ENCODE data around the gene GAS2L3.

GAS2L3 gene

DNA sequence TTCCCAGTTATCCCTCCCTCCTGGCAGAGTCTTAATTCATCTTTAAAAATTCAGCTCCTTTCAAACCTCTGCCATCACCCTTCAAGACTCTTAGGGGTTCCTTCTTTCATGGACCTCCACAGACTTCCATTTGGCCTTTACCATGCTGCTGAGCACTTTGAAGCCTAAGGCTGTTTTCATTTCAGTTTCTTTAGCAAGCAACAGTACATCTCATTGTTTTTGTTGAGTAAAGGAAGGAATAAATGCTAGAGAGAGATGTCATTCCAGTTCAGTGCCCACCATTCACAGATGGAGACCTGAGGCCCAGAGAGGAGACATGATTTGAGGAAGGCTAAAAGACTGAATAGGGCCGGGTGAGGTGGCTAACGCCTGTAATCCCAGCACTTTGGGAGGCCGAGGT lies 1.3 kb upstream of the GAS2L3 start:
- DNase-seq (ENCODE audit: low spot score), result no peak
- TF ChIP-seq, protein P1, sequence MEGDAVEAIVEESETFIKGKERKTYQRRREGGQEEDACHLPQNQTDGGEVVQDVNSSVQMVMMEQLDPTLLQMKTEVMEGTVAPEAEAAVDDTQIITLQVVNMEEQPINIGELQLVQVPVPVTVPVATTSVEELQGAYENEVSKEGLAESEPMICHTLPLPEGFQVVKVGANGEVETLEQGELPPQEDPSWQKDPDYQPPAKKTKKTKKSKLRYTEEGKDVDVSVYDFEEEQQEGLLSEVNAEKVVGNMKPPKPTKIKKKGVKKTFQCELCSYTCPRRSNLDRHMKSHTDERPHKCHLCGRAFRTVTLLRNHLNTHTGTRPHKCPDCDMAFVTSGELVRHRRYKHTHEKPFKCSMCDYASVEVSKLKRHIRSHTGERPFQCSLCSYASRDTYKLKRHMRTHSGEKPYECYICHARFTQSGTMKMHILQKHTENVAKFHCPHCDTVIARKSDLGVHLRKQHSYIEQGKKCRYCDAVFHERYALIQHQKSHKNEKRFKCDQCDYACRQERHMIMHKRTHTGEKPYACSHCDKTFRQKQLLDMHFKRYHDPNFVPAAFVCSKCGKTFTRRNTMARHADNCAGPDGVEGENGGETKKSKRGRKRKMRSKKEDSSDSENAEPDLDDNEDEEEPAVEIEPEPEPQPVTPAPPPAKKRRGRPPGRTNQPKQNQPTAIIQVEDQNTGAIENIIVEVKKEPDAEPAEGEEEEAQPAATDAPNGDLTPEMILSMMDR (IDR thresholded peaks at IDR 0.05; ENCODE audit: extremely low read depth, insufficient read depth, missing control alignments), result no peak
- in situ Hi-C loops (cut with MboI; ENCODE audit: low pct_unique_long_range_greater_than_20kb, low sequenced_read_pairs, unreplicated experiment), result loop anchor here (25.0 kb wide), 1 partner anchor 335 kb away; no protein-coding TSS in a partner anchor

DNA sequence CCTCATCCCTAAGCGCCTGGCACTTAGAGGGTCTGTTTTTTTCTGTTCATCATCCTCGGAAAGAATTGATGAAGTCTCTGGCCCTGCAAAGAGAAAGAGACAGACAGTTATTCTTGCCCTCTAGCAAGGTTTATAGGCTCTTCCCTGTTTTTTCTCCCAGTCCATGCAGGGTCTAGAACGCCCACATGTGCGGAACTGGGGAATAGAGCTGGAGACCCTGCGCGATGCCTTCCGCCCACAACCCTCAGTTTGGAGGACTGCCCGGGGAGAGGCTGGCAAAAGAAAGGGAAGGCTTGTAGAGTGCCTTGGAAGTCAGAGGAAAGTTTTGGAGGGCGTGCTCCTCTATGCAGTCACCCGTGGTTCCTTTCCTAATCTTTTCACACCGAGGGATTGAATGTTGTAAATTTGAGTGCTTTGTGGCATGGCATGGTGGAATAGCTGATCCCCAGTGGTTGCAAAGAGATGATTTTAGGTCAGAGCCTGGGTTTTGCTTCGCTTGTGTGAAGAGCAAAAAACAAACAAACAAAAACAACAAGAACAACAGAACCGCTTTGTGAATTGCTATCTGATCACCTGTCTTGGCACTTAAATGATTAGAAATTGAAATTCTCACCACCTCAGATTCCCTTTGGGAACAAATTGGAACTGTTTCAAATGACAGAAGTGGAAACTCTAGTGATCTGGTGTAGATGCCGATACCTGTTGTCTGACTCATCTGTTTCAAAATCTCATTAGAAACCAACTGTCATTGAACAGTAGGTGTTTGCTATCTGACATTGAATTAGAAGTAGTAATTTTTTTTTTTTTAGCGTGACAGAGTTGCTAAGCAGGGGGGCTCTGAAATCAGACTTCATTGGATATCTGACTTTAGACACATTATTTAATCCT lies 947 bp downstream of the GAS2L3 start:
- no peak for DNase-seq (ENCODE audit: low spot score)
- TF ChIP-seq, protein P1 (IDR thresholded peaks at IDR 0.05; ENCODE audit: extremely low read depth, insufficient read depth, missing control alignments), result no peak
- in situ Hi-C loops (cut with MboI; ENCODE audit: low pct_unique_long_range_greater_than_20kb, low sequenced_read_pairs, unreplicated experiment), result loop anchor here (25.0 kb wide), 1 partner anchor 337 kb away; no protein-coding TSS in a partner anchor

DNA sequence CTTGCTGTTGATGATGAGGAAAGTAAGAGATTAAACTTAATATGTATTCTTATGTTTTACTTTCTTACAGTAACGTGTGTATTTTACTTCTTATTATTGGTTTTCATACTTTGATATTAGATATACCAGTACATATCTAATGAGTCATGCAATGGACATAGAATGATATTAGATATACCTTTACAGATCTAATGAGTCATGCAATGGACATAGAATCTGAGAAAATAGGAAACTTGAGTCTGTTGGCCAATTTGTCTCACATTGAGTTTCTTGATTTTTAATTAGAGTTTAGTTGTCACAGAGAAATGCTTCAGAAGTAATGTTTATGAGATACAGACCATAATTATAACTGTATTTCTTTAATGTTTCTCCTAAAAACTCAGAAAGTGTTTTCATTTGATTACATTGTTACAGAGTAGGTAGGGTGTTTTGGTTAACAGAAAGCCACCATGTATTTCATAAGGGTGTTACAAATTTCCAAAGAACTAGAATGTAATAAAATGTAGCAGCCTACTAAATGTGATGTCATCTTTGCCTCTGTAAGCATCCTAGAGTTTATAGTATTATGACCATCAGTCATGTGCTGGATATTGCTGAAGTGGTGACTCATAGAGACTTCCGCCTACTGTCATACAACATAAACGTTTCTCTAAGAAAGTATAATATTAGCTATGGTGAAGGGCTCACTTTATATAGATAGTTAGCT lies 3.0 kb downstream of the GAS2L3 start:
- DNase-seq (ENCODE audit: low spot score), result no peak
- TF ChIP-seq, protein P1 (IDR thresholded peaks at IDR 0.05; ENCODE audit: extremely low read depth, insufficient read depth, missing control alignments), result no peak
- in situ Hi-C loops (cut with MboI; ENCODE audit: low pct_unique_long_range_greater_than_20kb, low sequenced_read_pairs, unreplicated experiment), result no loop called here

DNA sequence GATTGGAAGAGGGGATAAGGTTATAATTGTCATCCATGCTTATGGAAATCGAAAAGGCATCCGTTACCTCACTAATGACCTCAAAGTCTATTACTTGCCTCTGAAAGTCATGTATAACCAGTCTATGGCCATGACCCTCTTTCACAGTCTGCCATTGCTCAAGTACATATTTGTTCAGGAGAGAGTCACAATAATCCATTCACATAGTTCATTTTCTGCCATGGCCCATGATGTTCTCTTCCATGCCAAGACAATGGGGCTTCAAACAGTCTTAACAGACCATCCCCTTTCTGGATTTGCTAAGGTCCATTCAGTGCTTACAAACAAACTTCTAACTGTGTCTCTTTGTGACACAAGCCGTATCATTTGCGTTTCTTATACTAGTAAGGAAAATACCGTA lies 5.4 kb downstream of the GAS2L3 start:
- no peak for DNase-seq (ENCODE audit: low spot score)
- in situ Hi-C loops (cut with MboI; ENCODE audit: low pct_unique_long_range_greater_than_20kb, low sequenced_read_pairs, unreplicated experiment), result no loop called here
- TF ChIP-seq, protein P1 (IDR thresholded peaks at IDR 0.05; ENCODE audit: extremely low read depth, insufficient read depth, missing control alignments), result no peak

DNA sequence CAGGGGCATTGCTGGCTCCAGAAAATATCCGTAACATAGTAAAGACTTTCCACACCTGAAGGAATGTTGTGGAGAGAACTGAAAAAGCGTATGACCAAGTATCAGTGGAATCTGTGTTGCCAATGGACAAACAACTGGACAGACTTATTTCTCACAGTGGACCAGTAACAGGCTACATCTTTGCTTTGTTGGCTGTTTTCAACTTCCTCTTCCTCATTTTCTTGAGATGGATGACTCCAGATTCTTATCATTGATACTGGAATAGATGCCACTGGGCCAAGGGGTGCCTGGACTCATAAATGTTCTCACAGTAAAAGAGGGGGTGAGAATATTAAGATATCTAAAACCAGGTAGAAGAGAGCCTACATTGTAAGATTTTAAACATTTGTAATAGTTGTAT lies 6.4 kb downstream of the GAS2L3 start:
- in situ Hi-C loops (cut with MboI; ENCODE audit: low pct_unique_long_range_greater_than_20kb, low sequenced_read_pairs, unreplicated experiment), result no loop called here
- DNase-seq (ENCODE audit: low spot score), result no peak
- TF ChIP-seq, protein P1 (IDR thresholded peaks at IDR 0.05; ENCODE audit: extremely low read depth, insufficient read depth, missing control alignments), result no peak

DNA sequence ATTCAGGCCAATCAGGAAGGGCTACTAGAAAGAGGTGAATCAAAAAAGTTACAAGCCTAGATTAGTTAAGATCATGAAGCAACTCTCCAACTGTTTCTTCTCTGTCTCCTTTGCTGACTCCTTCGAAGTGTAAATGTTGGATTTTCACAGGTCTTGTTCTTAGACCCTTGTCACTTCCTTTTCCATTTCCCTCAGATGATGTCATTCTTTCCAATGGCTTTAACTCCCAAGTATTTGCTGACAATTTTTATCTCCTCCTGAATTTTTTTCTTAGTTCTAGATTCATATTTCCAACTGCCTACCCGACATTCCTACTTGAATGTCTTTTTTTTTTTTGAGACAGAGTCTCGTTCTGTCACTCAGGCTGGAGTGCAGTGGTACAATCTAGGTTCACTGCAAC lies 10.8 kb downstream of the GAS2L3 start:
- TF ChIP-seq, protein P1 (IDR thresholded peaks at IDR 0.05; ENCODE audit: extremely low read depth, insufficient read depth, missing control alignments), result no peak
- in situ Hi-C loops (cut with MboI; ENCODE audit: low pct_unique_long_range_greater_than_20kb, low sequenced_read_pairs, unreplicated experiment), result no loop called here
- DNase-seq (ENCODE audit: low spot score), result no peak

Measured in GM13977 (cell line).